ENCODE measurements around the gene B4GALT2.

Gene B4GALT2

GRCh38 chr1:43983253-43983899 is 4.4 kb downstream of the B4GALT2 start:
- Histone ChIP-seq H2AFZ (ENCODE audit: low read depth, low read length) (no peak overlapping the region), H3K27me3 (ENCODE audit: insufficient read depth, low read length, poor library complexity) (peaks cover 11% of the 10 kb centered on the region), H3K9me3 (ENCODE audit: insufficient read depth, low read length, severe bottlenecking) (no peaks in the 10 kb centered on the region), H3K4me1 (ENCODE audit: insufficient read depth, low read length) (peaks cover 10% of the 10 kb centered on the region), H3K4me2 (ENCODE audit: insufficient read depth, low read length) (no peak overlapping the region), H3K4me3 (ENCODE audit: low read depth in 1 of 2, low read length in 2 of 2) (no peak overlapping the region), H3K36me3 (ENCODE audit: insufficient read depth, low read length) (peaks cover 1% of the 10 kb centered on the region), H3K9ac (ENCODE audit: low read depth, low read length) (no peak overlapping the region), H3K27ac (ENCODE audit: low read length) (no peak overlapping the region), H4K20me1 (ENCODE audit: insufficient read depth, low read length) (peaks cover 3% of the 10 kb centered on the region; the same call in 1 of the 2 replicates), H3K79me2 (ENCODE audit: insufficient read depth, low read length) (no peaks in the 10 kb centered on the region)
- ATAC-seq (ENCODE audit: insufficient read depth, low read depth) (no peak), DNase-seq (no peak)
- no peak for TF ChIP-seq EZH2 (IDR thresholded peaks at IDR 0.05; ENCODE audit: borderline replicate concordance, low read depth, low read length, severe bottlenecking)
- no peak for TF ChIP-seq CTCF (IDR thresholded peaks at IDR 0.05; ENCODE audit: borderline replicate concordance, extremely low read depth, low read length, poor library complexity, severe bottlenecking)

GRCh38 chr1:43984855-43985254 is 5.8 kb downstream of the B4GALT2 start:
- no peak for TF ChIP-seq EZH2 (IDR thresholded peaks at IDR 0.05; ENCODE audit: borderline replicate concordance, low read depth, low read length, severe bottlenecking)
- no peak for TF ChIP-seq CTCF (IDR thresholded peaks at IDR 0.05; ENCODE audit: borderline replicate concordance, extremely low read depth, low read length, poor library complexity, severe bottlenecking)
- no peak for DNase-seq
- Histone ChIP-seq H4K20me1 (ENCODE audit: insufficient read depth, low read length) (no peaks in the 10 kb centered on the region), H3K4me2 (ENCODE audit: insufficient read depth, low read length) (no peak overlapping the region), H3K9ac (ENCODE audit: low read depth, low read length) (no peak overlapping the region), H3K36me3 (ENCODE audit: insufficient read depth, low read length) (no peaks in the 10 kb centered on the region), H3K79me2 (ENCODE audit: insufficient read depth, low read length) (no peaks in the 10 kb centered on the region), H3K9me3 (ENCODE audit: insufficient read depth, low read length, severe bottlenecking) (no peaks in the 10 kb centered on the region), H3K27ac (ENCODE audit: low read length) (no peak overlapping the region), H3K27me3 (ENCODE audit: insufficient read depth, low read length, poor library complexity) (peaks cover 11% of the 10 kb centered on the region), H3K4me3 (ENCODE audit: low read depth in 1 of 2, low read length in 2 of 2) (no peak overlapping the region), H3K4me1 (ENCODE audit: insufficient read depth, low read length) (peaks cover 1% of the 10 kb centered on the region; the same call in 1 of the 2 replicates), H2AFZ (ENCODE audit: low read depth, low read length) (no peak overlapping the region)
- no peak for ATAC-seq (ENCODE audit: insufficient read depth, low read depth)

GRCh38 chr1:43985984-43986595 is 7.1 kb downstream of the B4GALT2 start:
- DNase-seq (no peak), ATAC-seq (ENCODE audit: insufficient read depth, low read depth) (no peak)
- H3K4me1 ChIP-seq (ENCODE audit: insufficient read depth, low read length) = peaks cover 3% of the 10 kb centered on the region
- H4K20me1 ChIP-seq (ENCODE audit: insufficient read depth, low read length) = no peaks in the 10 kb centered on the region
- H3K9me3 ChIP-seq (ENCODE audit: insufficient read depth, low read length, severe bottlenecking) = no peaks in the 10 kb centered on the region
- no peak overlapping the region for H3K9ac ChIP-seq (ENCODE audit: low read depth, low read length)
- TF ChIP-seq CTCF (IDR thresholded peaks at IDR 0.05; ENCODE audit: borderline replicate concordance, extremely low read depth, low read length, poor library complexity, severe bottlenecking) = no peak
- TF ChIP-seq EZH2 (IDR thresholded peaks at IDR 0.05; ENCODE audit: borderline replicate concordance, low read depth, low read length, severe bottlenecking) = no peak
- H3K27ac ChIP-seq (ENCODE audit: low read length) = no peak overlapping the region
- no peak overlapping the region for H3K4me3 ChIP-seq (ENCODE audit: low read depth in 1 of 2, low read length in 2 of 2)
- no peak overlapping the region for H3K4me2 ChIP-seq (ENCODE audit: insufficient read depth, low read length)
- H2AFZ ChIP-seq (ENCODE audit: low read depth, low read length) = no peak overlapping the region
- H3K36me3 ChIP-seq (ENCODE audit: insufficient read depth, low read length) = no peaks in the 10 kb centered on the region
- peaks cover 8% of the 10 kb centered on the region for H3K27me3 ChIP-seq (ENCODE audit: insufficient read depth, low read length, poor library complexity)
- no peaks in the 10 kb centered on the region for H3K79me2 ChIP-seq (ENCODE audit: insufficient read depth, low read length)

Data from DND-41 (cell line).